HEK293 (cell line): ENCODE data around the gene PNMA5.
A peak's percentile ranks its signal among the peaks of the same experiment; 100 is the strongest.
"Not testable (repeated sequence)": the region's sequence is repeated elsewhere in the genome, so short reads cannot be mapped to it uniquely, and the experiment has no call there.

ENCODE experiments used
- CTCF ChIA-PET: fragments of 350-600 bp; formaldehyde crosslinking; extraction: SDS; loops from one replicate; lab custom pipeline; 2021; ENCODE audit warnings: antibody characterized with exemption; lab: Yijun Ruan, JAX
- POLR2A ChIA-PET: fragments of 300-600 bp; formaldehyde crosslinking; extraction: SDS; loops from one replicate; lab custom pipeline; 2020; ENCODE audit warnings: antibody characterized with exemption, inconsistent platforms; lab: Yijun Ruan, JAX
- H3K27ac ChIP-seq: fragments of 200-500 bp; sonication (Bioruptor generic); 2 replicates; pipeline ENCODE4 v1.5.1; 2014; ENCODE audit warnings: low read depth, low read length, control low read depth, inconsistent platforms; ENCODE audit errors: extremely low read depth
- H3K36me3 ChIP-seq, 2 experiments: fragments of 200-500 bp in 1 of 2; sonication (Bioruptor generic) in 1 of 2; 1 replicate in 1 of 2; 2 replicates in 1 of 2; pipeline ENCODE4 v1.5.1; 2014 to 2017; ENCODE audit warnings: inconsistent platforms in 2 of 2, low read length in 2 of 2; ENCODE audit not compliant: control insufficient read depth in 2 of 2, insufficient read depth in 1 of 2
- H3K4me1 ChIP-seq: fragments of 200-500 bp; sonication (Bioruptor generic); 2 replicates; pipeline ENCODE4 v1.5.1; 2014; ENCODE audit warnings: mild to moderate bottlenecking, low read length, inconsistent platforms; ENCODE audit not compliant: control insufficient read depth, insufficient read depth
- H3K4me3 ChIP-seq: 2 replicates; pipeline ENCODE4 v1.5.1; 2011; ENCODE audit warnings: low read depth, mild to moderate bottlenecking, control low read depth, low read length, moderate library complexity
- H3K9me3 ChIP-seq: fragments of 200-500 bp; sonication (Bioruptor generic); 2 replicates; pipeline ENCODE4 v1.5.1; 2014; ENCODE audit warnings: low read depth, low read length, inconsistent platforms; ENCODE audit not compliant: control insufficient read depth, insufficient read depth
- ATF2 ChIP-seq: fragments of 450-650 bp; formaldehyde crosslinking; IDR thresholded peaks from 2 replicates; pipeline ENCODE4 v1.5.1; 2016; ENCODE audit warnings: missing biosample characterization, missing genetic modification characterization, low read depth
- BCL6B ChIP-seq: fragments of 450-650 bp; formaldehyde crosslinking; IDR thresholded peaks from 2 replicates; pipeline ENCODE4 v1.5.1; 2017; ENCODE audit warnings: missing biosample characterization, missing genetic modification characterization
- HIC1 ChIP-seq: fragments of 450-650 bp; formaldehyde crosslinking; IDR thresholded peaks from 2 replicates; pipeline ENCODE4 v1.5.1; 2016; ENCODE audit warnings: missing biosample characterization, missing genetic modification characterization
- HOXA7 ChIP-seq: sonication (generic); formaldehyde crosslinking; IDR thresholded peaks from 2 replicates; pipeline ENCODE4 v1.8.1; 2022; ENCODE audit warnings: missing genetic modification reagents, borderline replicate concordance
- PRDM6 ChIP-seq: fragments of 450-650 bp; formaldehyde crosslinking; IDR thresholded peaks from 2 replicates; pipeline ENCODE4 v1.5.1; 2017; ENCODE audit warnings: missing biosample characterization, missing genetic modification characterization
- SCRT1 ChIP-seq: fragments of 450-650 bp; formaldehyde crosslinking; IDR thresholded peaks from 2 replicates; pipeline ENCODE4 v1.5.1; 2016; ENCODE audit warnings: missing biosample characterization, missing genetic modification characterization, borderline replicate concordance
- SCRT2 ChIP-seq: fragments of 450-650 bp; formaldehyde crosslinking; IDR thresholded peaks from 2 replicates; pipeline ENCODE4 v1.5.1; 2016; ENCODE audit warnings: missing biosample characterization, missing genetic modification characterization
- SETDB1 ChIP-seq: IDR thresholded peaks from one replicate; pipeline ENCODE4 v1.6.1; 2017; ENCODE audit warnings: mild to moderate bottlenecking, low read length, moderate library complexity, mixed read lengths; ENCODE audit not compliant: insufficient read length
- ZFP41 ChIP-seq: fragments of 450-650 bp; formaldehyde crosslinking; IDR thresholded peaks from 2 replicates; pipeline ENCODE4 v1.5.1; 2016; ENCODE audit warnings: missing biosample characterization, missing genetic modification characterization, borderline replicate concordance
- ZFP69B ChIP-seq: fragments of 450-650 bp; formaldehyde crosslinking; IDR thresholded peaks from 2 replicates; pipeline ENCODE4 v1.5.1; 2016; ENCODE audit warnings: missing biosample characterization, missing genetic modification characterization
- ZIC2 ChIP-seq: fragments of 450-650 bp; formaldehyde crosslinking; IDR thresholded peaks from 2 replicates; pipeline ENCODE4 v1.5.1; 2016; ENCODE audit warnings: missing biosample characterization, missing genetic modification characterization
- ZNF221 ChIP-seq: fragments of 450-650 bp; formaldehyde crosslinking; IDR thresholded peaks from 2 replicates; pipeline ENCODE4 v1.5.1; 2017; ENCODE audit warnings: missing biosample characterization, missing genetic modification characterization, borderline replicate concordance
- ZNF239 ChIP-seq: fragments of 450-650 bp; formaldehyde crosslinking; IDR thresholded peaks from 2 replicates; pipeline ENCODE4 v1.5.1; 2016; ENCODE audit warnings: missing biosample characterization, missing genetic modification characterization
- ZNF248 ChIP-seq: fragments of 450-650 bp; formaldehyde crosslinking; IDR thresholded peaks from 2 replicates; pipeline ENCODE4 v1.5.1; 2017; ENCODE audit warnings: missing biosample characterization, missing genetic modification characterization
- ZNF274 ChIP-seq, 2 experiments: fragments of 200-500 bp in 1 of 2; fragments of 450-650 bp in 1 of 2; sonication (Bioruptor generic) in 1 of 2; formaldehyde crosslinking in 1 of 2; IDR thresholded peaks; 2 replicates each; pipeline versions ENCODE4 v1.5.1 to v1.6.1; 2014 to 2016; ENCODE audit warnings: borderline replicate concordance in 1 of 2, inconsistent platforms in 1 of 2, low read length in 1 of 2, missing biosample characterization in 1 of 2, missing genetic modification characterization in 1 of 2
- ZNF394 ChIP-seq: fragments of 450-650 bp; formaldehyde crosslinking; IDR thresholded peaks from 2 replicates; pipeline ENCODE4 v1.5.1; 2016; ENCODE audit warnings: missing biosample characterization, missing genetic modification characterization, mild to moderate bottlenecking, moderate library complexity, borderline replicate concordance
- ZNF561 ChIP-seq: fragments of 450-650 bp; IDR thresholded peaks from 2 replicates; pipeline ENCODE4 v1.5.1; 2018; ENCODE audit warnings: missing biosample characterization, missing genetic modification characterization, borderline replicate concordance
- ZNF571 ChIP-seq: fragments of 450-650 bp; formaldehyde crosslinking; IDR thresholded peaks from 2 replicates; pipeline ENCODE4 v1.5.0; 2017; ENCODE audit warnings: missing biosample characterization, missing genetic modification characterization
- ZNF660 ChIP-seq: fragments of 450-650 bp; IDR thresholded peaks from 2 replicates; pipeline ENCODE4 v1.5.1; 2018; ENCODE audit warnings: missing biosample characterization, mild to moderate bottlenecking, missing genetic modification characterization
- ZNF830 ChIP-seq: fragments of 450-650 bp; IDR thresholded peaks from 2 replicates; pipeline ENCODE4 v1.5.0; 2018; ENCODE audit warnings: missing biosample characterization, missing genetic modification characterization, low read depth, mild to moderate bottlenecking, moderate library complexity

Gene PNMA5

GRCh38 chrX:153003981-153004380, 10.1 kb upstream of the PNMA5 start (continued):
- TF ChIP-seq ZNF274 (IDR thresholded peaks at IDR 0.05; ENCODE audit: low read length) (no peak), ZNF274 (tag by site-specific recombination; IDR thresholded peaks at IDR 0.05; ENCODE audit: borderline replicate concordance) (no peak), ZFP69B (tag by site-specific recombination) (no peak), ZNF571 (no peak), ZNF561 (tag by site-specific recombination) (no peak), ZNF221 (no peak), ZNF660 (tag by site-specific recombination) (no peak), BCL6B (tag by site-specific recombination) (no peak)

GRCh38 chrX:153002182-153002581, 8.3 kb upstream of the PNMA5 start:
- H3K27ac ChIP-seq, H3K36me3 ChIP-seq, H3K4me3 ChIP-seq, H3K9me3 ChIP-seq, POLR2A ChIA-PET, H3K4me1 ChIP-seq: not testable (repeated sequence)
- CTCF ChIA-PET = interaction anchor here (1.0 kb wide), 1 partner anchor 28 kb away, joined by 3 read pairs; no protein-coding TSS in a partner anchor

GRCh38 chrX:152997337-152997736, 3.4 kb upstream of the PNMA5 start:
- ChIA-PET CTCF (interaction anchor here (0.5 to 1.2 kb wide), 3 partner anchors 15 to 61 kb away, joined by 3 to 4 read pairs (median 3); no protein-coding TSS in a partner anchor), POLR2A (no interaction called here)
- TF ChIP-seq HIC1 (no peak), ZNF830 (tag by site-specific recombination) (no peak), PRDM6 (tag by site-specific recombination) (no peak), SETDB1 (no peak), ZNF248 (no peak), HOXA7 (CRISPR knock-in tag) (no peak), ZNF561 (tag by site-specific recombination) (no peak), ZNF394 (tag by site-specific recombination) (no peak), ZFP41 (no peak)

GRCh38 chrX:152992115-152992514, 1.8 kb downstream of the PNMA5 start:
- H3K36me3 ChIP-seq = no peaks in the 10 kb centered on the region
- ChIA-PET CTCF (no interaction called here), POLR2A (no interaction called here)
- H3K4me3 ChIP-seq = no peak overlapping the region
- no peaks in the 10 kb centered on the region for H3K4me1 ChIP-seq
- H3K9me3 ChIP-seq = no peaks in the 10 kb centered on the region
- H3K27ac ChIP-seq = no peak overlapping the region
- TF ChIP-seq ZIC2 (tag by site-specific recombination) (no peak), SCRT1 (peak; percentile 79), ATF2 (tag by site-specific recombination) (0 out of 2 replicates have a peak, but pooled peaks have one; percentile 29), ZNF248 (no peak), ZNF239 (tag by site-specific recombination) (no peak), SCRT2 (peak; percentile 91)

More at GRCh38 chrX:152997337-152997736, 3.4 kb upstream of the PNMA5 start:
- no peak overlapping the region for H3K27ac ChIP-seq
- no peaks in the 10 kb centered on the region for H3K36me3 ChIP-seq
- no peak overlapping the region for H3K4me3 ChIP-seq
- no peaks in the 10 kb centered on the region for H3K4me1 ChIP-seq
- no peaks in the 10 kb centered on the region for H3K9me3 ChIP-seq
